NCI-H2227 (cell line): ENCODE results near the gene CCDC116.

Experiments
- DNase-seq: peaks from one replicate; lab custom pipeline; 2025; ENCODE audit not compliant: unreplicated experiment; lab: John Stamatoyannopoulos, UW

Gene CCDC116

GRCh38 chr22:21650823-21651520 lies 18.4 kb downstream of the CCDC116 start:
- DNase-seq: peak; percentile 50

- DNase-seq: no peak
Measured at GRCh38 chr22:21651521-21652009, 19.0 kb downstream of the CCDC116 start.

GRCh38 chr22:21652010-21652546 lies 19.5 kb downstream of the CCDC116 start:
- peak; percentile 94 for DNase-seq

GRCh38 chr22:21652547-21653545 lies 20.3 kb downstream of the CCDC116 start:
- no peak for DNase-seq

GRCh38 chr22:21657020-21657359 lies 24.4 kb downstream of the CCDC116 start:
- no peak for DNase-seq

- peak; percentile 95 for DNase-seq
Measured at GRCh38 chr22:21657360-21658032, 24.9 kb downstream of the CCDC116 start.

GRCh38 chr22:21659864-21660525 lies 27.4 kb downstream of the CCDC116 start:
- DNase-seq: no peak

GRCh38 chr22:21660904-21661303 lies 28.3 kb downstream of the CCDC116 start:
- no peak for DNase-seq

GRCh38 chr22:21661991-21662390 lies 29.4 kb downstream of the CCDC116 start:
- no peak for DNase-seq

GRCh38 chr22:21663738-21664137 lies 31.2 kb downstream of the CCDC116 start:
- DNase-seq: no peak

- DNase-seq: no peak
Measured at GRCh38 chr22:21665047-21665851, 32.7 kb downstream of the CCDC116 start.

GRCh38 chr22:21666786-21667185 lies 34.2 kb downstream of the CCDC116 start:
- peak; percentile 34 for DNase-seq

GRCh38 chr22:21669026-21669425 lies 36.5 kb downstream of the CCDC116 start:
- no peak for DNase-seq

- DNase-seq: no peak
Measured at GRCh38 chr22:21672107-21672629, 39.6 kb downstream of the CCDC116 start.

GRCh38 chr22:21673534-21674321 lies 41.2 kb downstream of the CCDC116 start:
- no peak for DNase-seq

GRCh38 chr22:21674638-21675245 lies 42.2 kb downstream of the CCDC116 start:
- DNase-seq: no peak

GRCh38 chr22:21677606-21678443 lies 45.3 kb downstream of the CCDC116 start:
- DNase-seq: no peak
